Ectodermal cell (in vitro differentiated cells): ENCODE results near the gene KRTAP4-11.
"Not testable (repeated sequence)": the region's sequence is repeated elsewhere in the genome, so short reads cannot be mapped to it uniquely, and the experiment has no call there.

Source experiments
- H3K27ac ChIP-seq: 2 replicates; pipeline ENCODE4 v1.7.0; 2013; ENCODE audit warnings: mild to moderate bottlenecking, low read depth, low read length; ENCODE audit not compliant: insufficient read depth, poor library complexity, severe bottlenecking
- H3K27me3 ChIP-seq: 2 replicates; pipeline ENCODE4 v1.7.0; 2013; ENCODE audit warnings: mild to moderate bottlenecking, low read length; ENCODE audit not compliant: insufficient read depth, control insufficient read depth, poor library complexity, severe bottlenecking
- H3K36me3 ChIP-seq: one replicate; pipeline ENCODE4 v1.7.0; 2013; ENCODE audit warnings: low read length; ENCODE audit not compliant: control insufficient read depth, insufficient read depth
- H3K4me1 ChIP-seq: one replicate; pipeline ENCODE4 v1.7.0; 2013; ENCODE audit warnings: low read length; ENCODE audit not compliant: control insufficient read depth, insufficient read depth
- H3K4me3 ChIP-seq: 2 replicates; pipeline ENCODE4 v1.7.0; 2013; ENCODE audit warnings: low read depth, low read length, control low read depth; ENCODE audit not compliant: insufficient read depth
- H3K9me3 ChIP-seq: 2 replicates; pipeline ENCODE4 v1.7.0; 2013; ENCODE audit warnings: mild to moderate bottlenecking, low read length, moderate library complexity; ENCODE audit not compliant: control insufficient read depth
- WGBS, 2 experiments: methylation state at CpG; one replicate each; pipeline ENCODE4 v1.1.7; 2013; ENCODE audit warnings: missing lambda C conversion rate in 2 of 2; 5-methylcytosine and 5-hydroxymethylcytosine counted together

KRTAP4-11 gene

DNA sequence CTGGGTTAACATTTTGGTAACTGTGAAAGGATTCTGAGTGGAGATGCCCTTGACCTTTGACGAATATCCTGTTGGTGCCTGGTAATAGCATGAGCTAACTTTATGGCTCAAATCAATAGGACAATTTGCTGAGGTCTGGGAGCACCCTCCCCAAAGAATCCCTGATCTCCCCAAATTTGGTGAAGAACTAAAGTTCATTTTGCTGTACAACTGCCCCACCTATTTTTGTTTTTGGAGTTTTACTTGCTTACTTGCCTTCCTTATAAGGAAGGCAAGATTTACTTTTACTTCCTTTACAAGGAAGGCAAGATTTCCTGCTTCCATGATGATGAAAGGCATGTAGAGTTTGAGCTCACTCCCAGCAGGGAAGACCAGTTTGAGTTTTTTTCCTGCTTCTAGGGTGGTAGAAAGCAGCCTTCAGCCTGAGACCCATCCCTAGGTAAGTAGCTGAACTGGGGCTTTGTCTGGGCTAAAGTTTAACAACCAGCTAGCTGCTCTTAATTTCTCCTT, 10.2 kb downstream of the KRTAP4-11 start:
- Histone ChIP-seq H3K27me3 (no peaks in the 10 kb centered on the region), H3K4me3 (no peak overlapping the region), H3K36me3 (no peaks in the 10 kb centered on the region), H3K9me3 (peaks cover 10% of the 10 kb centered on the region), H3K27ac (no peak overlapping the region), H3K4me1 (no peaks in the 10 kb centered on the region)
- 83 to 93% methylated on average over 1 of the region's 1 CpG for WGBS, 2 experiments

- WGBS, 2 experiments = 78 to 82% methylated on average over 10 of the region's 10 CpGs
These were observed 12.8 kb downstream of the KRTAP4-11 start, which contains the start of gene KRTAP4-9 for GRCh38 chr17:41105347-41105746. Gene KRTAP4-9, plus strand, starts transcription at chr17:41105389. Its CDS starts 0 bp downstream, at chr17:41105389.

DNA sequence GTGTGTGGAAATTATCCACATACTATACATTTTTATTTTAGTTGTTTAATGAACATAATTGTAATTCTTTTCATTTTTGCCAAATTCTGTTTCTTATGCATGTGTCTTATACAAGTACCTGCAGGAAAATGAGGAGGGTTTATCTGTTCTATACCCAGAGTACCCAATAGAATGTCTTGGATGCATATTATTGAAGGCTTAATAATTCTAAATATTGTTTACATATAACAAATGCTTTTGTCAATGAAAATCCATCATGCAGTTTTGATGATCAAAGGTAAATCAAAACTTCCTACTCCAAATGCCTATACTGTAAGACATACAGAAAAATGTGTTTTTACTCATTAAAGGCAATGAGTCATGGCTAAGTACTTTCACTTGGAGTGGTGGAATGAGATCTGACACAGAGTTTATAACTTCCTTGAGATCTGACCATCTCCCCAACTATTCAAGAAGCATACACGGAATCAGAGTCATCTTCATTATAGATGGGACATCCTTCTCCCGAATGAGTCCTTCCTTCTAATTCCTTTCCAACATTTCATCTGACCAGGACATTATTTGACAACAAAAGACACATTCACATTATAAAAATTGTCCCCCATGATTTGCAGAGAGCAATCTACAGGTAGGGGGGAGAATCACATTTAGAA, 13.7 kb downstream of the KRTAP4-11 start:
- H3K36me3 ChIP-seq, H3K4me3 ChIP-seq, H3K27me3 ChIP-seq, H3K9me3 ChIP-seq, H3K4me1 ChIP-seq, H3K27ac ChIP-seq: not testable (repeated sequence)
- WGBS, 2 experiments = 84 to 87% methylated on average over 2 of the region's 2 CpGs

More at GRCh38 chr17:41105347-41105746, 12.8 kb downstream of the KRTAP4-11 start, which contains the start of gene KRTAP4-9:
- not testable (repeated sequence) for H3K36me3 ChIP-seq, H3K27me3 ChIP-seq, H3K9me3 ChIP-seq, H3K4me3 ChIP-seq, H3K4me1 ChIP-seq, H3K27ac ChIP-seq

DNA sequence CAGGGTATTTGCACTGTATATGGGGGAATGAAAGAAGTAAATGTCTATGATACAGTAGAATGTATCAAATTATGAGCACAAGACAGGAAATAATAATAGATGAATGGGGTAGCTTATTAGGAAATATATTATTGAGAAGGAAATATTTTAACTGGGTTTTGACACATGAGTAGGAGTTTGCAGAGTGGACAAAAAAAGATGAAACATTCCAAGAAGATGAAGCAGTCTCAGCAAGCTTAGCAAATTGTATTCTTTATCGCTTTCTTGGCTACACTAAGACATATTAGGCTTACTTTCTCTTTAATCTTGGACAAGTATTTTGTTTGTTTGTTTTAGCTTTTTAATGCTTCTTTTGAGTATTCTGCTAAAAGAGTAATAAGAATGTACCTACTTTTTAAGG, 14.3 kb downstream of the KRTAP4-11 start:
- Histone ChIP-seq H3K4me1 (no peaks in the 10 kb centered on the region), H3K27ac (no peak overlapping the region), H3K9me3 (no peaks in the 10 kb centered on the region), H3K4me3 (no peak overlapping the region), H3K36me3 (no peaks in the 10 kb centered on the region), H3K27me3 (no peaks in the 10 kb centered on the region)
- WGBS, 2 experiments = 91 to 100% methylated on average over 1 of the region's 1 CpG

- Histone ChIP-seq H3K4me1 (no peaks in the 10 kb centered on the region), H3K4me3 (no peak within 1 kb of the TSS), H3K36me3 (no peaks in the 10 kb centered on the region), H3K9me3 (no peaks in the 10 kb centered on the region), H3K27me3 (no peaks in the 10 kb centered on the region), H3K27ac (no peak within 1 kb of the TSS)
- WGBS, 2 experiments = 61 to 63% methylated on average over 9 to 10 of the region's 10 CpGs
These were observed 16.4 kb downstream of the KRTAP4-11 start, which contains the start of gene KRTAP4-16 for GRCh38 chr17:41101586-41102259. Gene KRTAP4-16, minus strand, starts transcription at chr17:41102209. Its CDS starts 0 bp downstream, at chr17:41102209.

DNA sequence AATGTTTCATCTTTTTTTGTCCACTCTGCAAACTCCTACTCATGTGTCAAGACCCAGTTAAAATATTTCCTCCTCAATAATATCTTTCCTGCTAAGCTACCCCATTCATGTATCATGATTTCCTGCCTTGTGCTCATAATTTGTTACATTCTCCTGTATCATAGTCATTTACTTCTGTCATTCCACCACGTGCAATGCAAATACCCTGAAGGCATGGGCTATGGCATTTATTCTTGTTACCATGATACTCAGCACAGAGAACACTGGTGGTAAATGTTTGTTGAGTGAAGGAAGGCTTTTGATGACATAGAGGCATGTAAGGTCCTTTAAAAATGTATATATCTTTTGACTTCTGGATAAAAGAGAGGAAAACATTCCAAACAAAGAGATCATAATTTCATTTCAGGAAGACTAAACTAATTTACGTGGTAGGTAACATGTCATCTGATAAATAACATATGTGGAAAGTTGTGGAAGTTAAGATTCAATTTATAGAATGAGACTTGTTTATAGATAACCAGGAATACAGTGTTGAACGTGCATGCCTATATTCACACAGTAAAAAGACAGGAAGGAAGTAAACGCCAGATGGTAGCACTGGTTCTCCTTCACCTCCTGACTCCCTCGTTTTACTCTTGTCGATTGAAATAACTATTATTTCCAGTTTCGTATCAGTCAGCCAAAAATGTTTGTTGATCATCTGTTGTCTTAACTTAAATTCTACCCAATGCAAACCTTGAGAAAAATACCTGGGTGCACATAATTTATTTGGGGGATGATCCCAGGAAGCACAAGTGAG, 18.3 kb downstream of the KRTAP4-11 start:
- H3K4me3 ChIP-seq, H3K27me3 ChIP-seq, H3K9me3 ChIP-seq, H3K4me1 ChIP-seq, H3K36me3 ChIP-seq, H3K27ac ChIP-seq: not testable (repeated sequence)
- 94 to 95% methylated on average over 7 of the region's 7 CpGs for WGBS, 2 experiments

DNA sequence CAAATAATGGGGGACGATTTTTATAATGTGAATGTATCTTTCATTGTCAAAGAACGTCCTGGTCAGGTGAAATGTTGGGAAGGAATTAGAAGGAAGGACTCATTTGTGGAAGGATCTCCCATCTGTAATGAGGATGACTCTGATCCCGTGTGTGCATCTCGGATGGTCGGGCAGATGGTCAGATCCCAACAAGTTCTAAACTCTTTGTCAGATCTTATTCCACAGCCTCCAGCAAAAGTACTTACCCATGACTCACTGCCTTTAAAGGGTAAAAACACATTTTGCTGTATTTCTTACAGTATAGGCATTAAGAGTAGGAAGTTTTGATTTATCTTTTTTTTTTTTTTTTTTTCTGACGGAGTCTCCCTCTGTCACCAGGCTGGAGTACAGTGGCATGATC, 19.7 kb downstream of the KRTAP4-11 start:
- Histone ChIP-seq H3K36me3 (peaks cover 2% of the 10 kb centered on the region), H3K27ac (no peak overlapping the region), H3K27me3 (no peaks in the 10 kb centered on the region), H3K4me1 (no peaks in the 10 kb centered on the region), H3K9me3 (no peaks in the 10 kb centered on the region), H3K4me3 (no peak overlapping the region)
- 93 to 94% methylated on average over 6 of the region's 6 CpGs for WGBS, 2 experiments

- no peak within 1 kb of the TSS for H3K4me3 ChIP-seq
- H3K9me3 ChIP-seq = no peaks in the 10 kb centered on the region
- no peaks in the 10 kb centered on the region for H3K27me3 ChIP-seq
- no peak within 1 kb of the TSS for H3K27ac ChIP-seq
- 92 to 93% methylated on average over 2 to 3 of the region's 4 CpGs for WGBS, 2 experiments
- peaks cover 3% of the 10 kb centered on the region for H3K36me3 ChIP-seq
- no peaks in the 10 kb centered on the region for H3K4me1 ChIP-seq
These were observed 20.1 kb downstream of the KRTAP4-11 start, which contains the start of gene KRTAP4-8 for GRCh38 chr17:41098042-41098441. Gene KRTAP4-8, minus strand, starts transcription at chr17:41098142. Its CDS starts 58 bp downstream, at chr17:41098084.

DNA sequence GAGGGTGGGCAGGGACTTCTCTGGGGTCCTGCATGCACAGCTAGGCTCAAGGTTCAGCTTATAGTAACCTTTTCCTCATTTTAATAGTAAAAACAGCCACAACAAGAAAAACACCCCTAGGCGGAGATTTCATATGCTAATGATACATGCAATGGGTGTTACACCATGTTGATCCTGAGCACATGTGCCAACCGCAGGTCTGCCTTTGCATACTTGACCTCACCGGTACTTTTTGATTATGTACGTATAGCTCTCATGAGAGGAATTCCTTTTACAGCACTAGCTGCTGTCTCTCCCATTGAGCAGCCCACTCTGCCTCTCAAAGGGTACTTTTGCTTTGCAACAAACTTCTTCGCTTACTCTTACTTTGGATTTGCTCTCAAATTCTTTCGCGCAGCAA, 22.1 kb downstream of the KRTAP4-11 start:
- Histone ChIP-seq H3K27ac (no peak overlapping the region), H3K9me3 (peaks cover 4% of the 10 kb centered on the region), H3K27me3 (no peaks in the 10 kb centered on the region), H3K4me1 (no peaks in the 10 kb centered on the region), H3K36me3 (peaks cover 3% of the 10 kb centered on the region), H3K4me3 (no peak overlapping the region)
- 95 to 97% methylated on average over 7 of the region's 7 CpGs for WGBS, 2 experiments
